A673 (cell line): Measurements from ENCODE around the gene TTLL1. TPM values are rescaled to one million over a fixed set of nuclear protein-coding genes. Genes with fewer than 3 reads are reported as not detected.

Experiments
- BruUV-seq: library from RNA; stranded (reverse); fragments of 400-500 nt; replicated peaks from 2 replicates; lab custom pipeline; 2021; lab: Mats Ljungman, UMichigan
- CTCF ChIA-PET: fragments of 300-600 bp; sonication (Branson Sonifier 250); formaldehyde crosslinking; loops from one replicate; lab custom pipeline; 2022; ENCODE audit warnings: antibody characterized with exemption; lab: Charles Lee
- POLR2A ChIA-PET: fragments of 300-600 bp; sonication (Branson Sonifier 250); formaldehyde crosslinking; loops from one replicate; lab custom pipeline; 2022; ENCODE audit warnings: antibody characterized with exemption; ENCODE audit not compliant: low non-redundant PET; lab: Charles Lee
- DNase-seq: peaks from one replicate; pipeline ENCODE4 v3.0.0-alpha.2; 2015; ENCODE audit warnings: low spot score
- H3K27ac ChIP-seq: fragments of 200-600 bp; sonication (generic); 2 replicates; pipeline ENCODE4 v1.5.1; 2016; ENCODE audit warnings: mixed run types, low read depth, mild to moderate bottlenecking, mixed read lengths, antibody characterized with exemption, low read length; ENCODE audit not compliant: poor library complexity, severe bottlenecking
- H3K27me3 ChIP-seq: fragments of 200-600 bp; sonication (generic); replicated peaks from 2 replicates; pipeline ENCODE4 v1.6.1; 2017; ENCODE audit warnings: mixed run types, low read depth, mild to moderate bottlenecking, mixed read lengths, antibody characterized with exemption, low read length; ENCODE audit not compliant: insufficient read depth, poor library complexity
- H3K36me3 ChIP-seq: fragments of 200-600 bp; sonication (generic); 2 replicates; pipeline ENCODE4 v1.6.1; 2016; ENCODE audit warnings: mixed run types, mild to moderate bottlenecking, mixed read lengths, antibody characterized with exemption, low read length; ENCODE audit not compliant: insufficient read depth, poor library complexity, severe bottlenecking
- H3K4me1 ChIP-seq: fragments of 200-600 bp; sonication (generic); 2 replicates; pipeline ENCODE4 v1.6.1; 2017; ENCODE audit warnings: mixed run types, mild to moderate bottlenecking, mixed read lengths, antibody characterized with exemption, low read length; ENCODE audit not compliant: insufficient read depth, poor library complexity, severe bottlenecking
- H3K4me3 ChIP-seq: fragments of 200-600 bp; sonication (generic); 2 replicates; pipeline ENCODE4 v1.5.1; 2016; ENCODE audit warnings: low read depth, mixed run types, mild to moderate bottlenecking, mixed read lengths, low read length; ENCODE audit not compliant: poor library complexity, severe bottlenecking
- H3K9me3 ChIP-seq: fragments of 200-600 bp; sonication (generic); 2 replicates; pipeline ENCODE4 v1.6.1; 2016; ENCODE audit warnings: mixed run types, low read depth, mild to moderate bottlenecking, mixed read lengths, antibody characterized with exemption, low read length; ENCODE audit not compliant: poor library complexity, severe bottlenecking
- CTCF ChIP-seq: fragments of 300-800, 200-600 bp; sonication (generic); conservative IDR thresholded peaks from 2 replicates; pipeline ENCODE4 v1.5.1; 2017; ENCODE audit warnings: low read depth, mild to moderate bottlenecking, antibody characterized with exemption, low read length, moderate library complexity, mixed read lengths
- EZH2 ChIP-seq: fragments of 200-600 bp; sonication (generic); IDR thresholded peaks from 2 replicates; pipeline ENCODE4 v1.6.1; 2017; ENCODE audit warnings: borderline replicate concordance, low read depth, mild to moderate bottlenecking, mixed read lengths, antibody characterized with exemption, low read length; ENCODE audit not compliant: poor library complexity, severe bottlenecking
- intact Hi-C: fragments of 100-400 bp; cut with micrococcal nuclease; formaldehyde crosslinking; loops from one replicate; pipeline ENCODE4 v1.10.0; 2022; ENCODE audit not compliant: unreplicated experiment
- total RNA-seq: library from RNA; stranded (reverse); gene quantifications from 2 replicates; pipeline ENCODE4 v1.2.3, GENCODE V29; 2021

Gene TTLL1
- total RNA-seq, 1 experiment from 2014 or later: 6.4 TPM

- BruUV-seq: TSS peak; percentile 94
- H3K27ac ChIP-seq: peak overlapping the region; percentile 41
- intact Hi-C loops: no loop called here
- no peaks in the 10 kb centered on the region for H3K36me3 ChIP-seq
- POLR2A ChIA-PET: no interaction called here
- TF ChIP-seq EZH2 (no peak), CTCF (no peak)
- peak overlapping the region; percentile 86 for H3K4me3 ChIP-seq
- no peaks in the 10 kb centered on the region for H3K9me3 ChIP-seq
- CTCF ChIA-PET: interaction anchor here (0.7 kb wide), 1 partner anchor 76 kb away, joined by 3 read pairs; no protein-coding TSS in a partner anchor
- DNase-seq: no peak
- H3K4me1 ChIP-seq: peaks cover 10% of the 10 kb centered on the region
- H3K27me3 ChIP-seq: no peaks in the 10 kb centered on the region
Measured at GRCh38 chr22:43015677-43016042, 73.5 kb downstream of the TTLL1 start.

- ChIA-PET POLR2A (interaction anchor here (0.6 kb wide), 1 partner anchor 12 kb away, joined by 3 read pairs; no protein-coding TSS in a partner anchor), CTCF (interaction anchor here (0.6 to 0.7 kb wide), 2 partner anchors 75 to 148 kb away, joined by 3 to 7 read pairs; no protein-coding TSS in a partner anchor)
- H3K4me3 ChIP-seq: peak within 1 kb of the TSS; percentile 86
- no peaks in the 10 kb centered on the region for H3K36me3 ChIP-seq
- peaks cover 10% of the 10 kb centered on the region for H3K4me1 ChIP-seq
- BruUV-seq: no TSS peak
- DNase-seq: peak; percentile 99
- H3K9me3 ChIP-seq: no peaks in the 10 kb centered on the region
- TF ChIP-seq CTCF: no peak
- no peak for TF ChIP-seq EZH2
- intact Hi-C loops: no loop called here
- no peaks in the 10 kb centered on the region for H3K27me3 ChIP-seq
- H3K27ac ChIP-seq: peak within 1 kb of the TSS; percentile 63
Measured at GRCh38 chr22:43014869-43015676, 74.1 kb downstream of the TTLL1 start, which contains the start of gene PACSIN2. Gene PACSIN2 (minus strand): TSS chr22:43015149. CDS start chr22:42912080, 103,069 bp downstream.

- no peaks in the 10 kb centered on the region for H3K9me3 ChIP-seq
- intact Hi-C loops: no loop called here
Measured at GRCh38 chr22:43014316-43014868, 74.8 kb downstream of the TTLL1 start.

More at GRCh38 chr22:43014316-43014868, 74.8 kb downstream of the TTLL1 start:
- Histone ChIP-seq H3K4me1 (peaks cover 10% of the 10 kb centered on the region), H3K27me3 (no peaks in the 10 kb centered on the region), H3K4me3 (peak overlapping the region; percentile 86), H3K36me3 (no peaks in the 10 kb centered on the region), H3K27ac (peak overlapping the region; percentile 63)
- no TSS peak for BruUV-seq
- ChIA-PET POLR2A (no interaction called here), CTCF (interaction anchor here (0.6 kb wide), 1 partner anchor 147 kb away, joined by 7 read pairs; no protein-coding TSS in a partner anchor)
- TF ChIP-seq EZH2: no peak
- TF ChIP-seq CTCF: no peak
- DNase-seq: peak; percentile 47
